SK-N-SH treated with all-trans-retinoic acid at 6 μM for 48 hours (cell line): ENCODE results near the gene ERBB2.
"Not testable (repeated sequence)": the region's sequence is repeated elsewhere in the genome, so short reads cannot be mapped to it uniquely, and the experiment has no call there.

Experiments used
- ATAC-seq: fragments of 200-7000 bp; cut with Tn5 transposase; 3 replicates; pipeline ENCODE4 v1.9.1; 2020; ENCODE audit warnings: mild to moderate bottlenecking, moderate library complexity
- ARNTL ChIP-seq: fragments of 450-650 bp; formaldehyde crosslinking; IDR thresholded peaks from 2 replicates; pipeline ENCODE4 v1.5.0; 2020; ENCODE audit warnings: low read depth, mild to moderate bottlenecking, moderate library complexity, borderline replicate concordance
- BACH2 ChIP-seq: fragments of 250-450 bp; sonication (Bioruptor Pico); IDR thresholded peaks from 2 replicates; pipeline ENCODE4 v1.9.0; 2021; ENCODE audit warnings: mild to moderate bottlenecking, borderline replicate concordance
- CSDC2 ChIP-seq: fragments of 250-450 bp; sonication (Bioruptor Pico); IDR thresholded peaks from 2 replicates; pipeline ENCODE4 v1.5.0; 2020; ENCODE audit warnings: mild to moderate bottlenecking, moderate library complexity
- ESRRG ChIP-seq: fragments of 250-450 bp; sonication (Bioruptor Pico); IDR thresholded peaks from 2 replicates; pipeline ENCODE4 v1.6.1; 2021; ENCODE audit warnings: mild to moderate bottlenecking
- GLIS3 ChIP-seq: fragments of 250-450 bp; sonication (Bioruptor Pico); IDR thresholded peaks from 2 replicates; pipeline ENCODE4 v1.5.0; 2020; ENCODE audit warnings: mild to moderate bottlenecking, moderate library complexity
- ISL1 ChIP-seq: fragments of 250-450 bp; sonication (Bioruptor Pico); IDR thresholded peaks from 2 replicates; pipeline ENCODE4 v2.1.2; 2022; ENCODE audit warnings: mild to moderate bottlenecking, moderate library complexity
- PPARA ChIP-seq: fragments of 250-450 bp; sonication (Bioruptor Pico); IDR thresholded peaks from 2 replicates; pipeline ENCODE4 v1.5.0; 2020; ENCODE audit warnings: mild to moderate bottlenecking, borderline replicate concordance
- RARB ChIP-seq: fragments of 250-450 bp; sonication (Bioruptor Pico); IDR thresholded peaks from 2 replicates; pipeline ENCODE4 v1.8.0; 2021; ENCODE audit warnings: mild to moderate bottlenecking, moderate library complexity
- TCF4 ChIP-seq: fragments of 250-450 bp; sonication (Bioruptor Pico); IDR thresholded peaks from 2 replicates; pipeline ENCODE4 v1.8.0; 2021; ENCODE audit warnings: mild to moderate bottlenecking, moderate library complexity, borderline replicate concordance
- TOX ChIP-seq: fragments of 250-450 bp; sonication (Bioruptor Pico); IDR thresholded peaks from 2 replicates; pipeline ENCODE4 v1.8.0; 2021; ENCODE audit warnings: mild to moderate bottlenecking, moderate library complexity, borderline replicate concordance
- ZC3H10 ChIP-seq: fragments of 250-450 bp; sonication (Bioruptor Pico); IDR thresholded peaks from 2 replicates; pipeline ENCODE4 v1.5.1; 2021; ENCODE audit warnings: mild to moderate bottlenecking, moderate library complexity
- ZFP3 ChIP-seq: fragments of 250-450 bp; sonication (Bioruptor Pico); IDR thresholded peaks from 2 replicates; pipeline ENCODE4 v1.5.0; 2020; ENCODE audit warnings: mild to moderate bottlenecking, moderate library complexity
- ZNF565 ChIP-seq: fragments of 450-650 bp; formaldehyde crosslinking; conservative IDR thresholded peaks from 2 replicates; pipeline ENCODE4 v1.5.0; 2020; ENCODE audit warnings: low read depth, mild to moderate bottlenecking, moderate library complexity
- ZNF70 ChIP-seq: fragments of 450-650 bp; formaldehyde crosslinking; IDR thresholded peaks from 2 replicates; pipeline ENCODE4 v1.5.0; 2020; ENCODE audit warnings: mild to moderate bottlenecking, moderate library complexity
- ZNF8 ChIP-seq: fragments of 450-650 bp; formaldehyde crosslinking; IDR thresholded peaks from 2 replicates; pipeline ENCODE4 v1.5.0; 2020; ENCODE audit warnings: mild to moderate bottlenecking, moderate library complexity
- TF ChIP-seq, protein P1 (sequence below): fragments of 250-450 bp; sonication (Bioruptor Pico); IDR thresholded peaks from 2 replicates; pipeline ENCODE4 v1.5.0; 2020; ENCODE audit warnings: mild to moderate bottlenecking, moderate library complexity
- TF ChIP-seq, protein P2 (sequence below): fragments of 250-450 bp; sonication (Bioruptor Pico); IDR thresholded peaks from 2 replicates; pipeline ENCODE4 v1.8.0; 2021; ENCODE audit warnings: low read depth, mild to moderate bottlenecking, moderate library complexity, borderline replicate concordance
- TF ChIP-seq, protein P3 (sequence below): fragments of 250-450 bp; sonication (Bioruptor Pico); IDR thresholded peaks from 2 replicates; pipeline ENCODE4 v1.5.1; 2021; ENCODE audit warnings: mild to moderate bottlenecking, moderate library complexity
- TF ChIP-seq, protein P4 (sequence below): fragments of 250-450 bp; sonication (Bioruptor Pico); IDR thresholded peaks from 2 replicates; pipeline ENCODE4 v1.8.0; 2020; ENCODE audit warnings: mild to moderate bottlenecking, moderate library complexity, borderline replicate concordance
- TF ChIP-seq, protein P5 (sequence below): fragments of 250-450 bp; sonication (Bioruptor Pico); IDR thresholded peaks from 2 replicates; pipeline ENCODE4 v1.5.1; 2020; ENCODE audit warnings: low read depth, mild to moderate bottlenecking, moderate library complexity

ERBB2 gene

DNA sequence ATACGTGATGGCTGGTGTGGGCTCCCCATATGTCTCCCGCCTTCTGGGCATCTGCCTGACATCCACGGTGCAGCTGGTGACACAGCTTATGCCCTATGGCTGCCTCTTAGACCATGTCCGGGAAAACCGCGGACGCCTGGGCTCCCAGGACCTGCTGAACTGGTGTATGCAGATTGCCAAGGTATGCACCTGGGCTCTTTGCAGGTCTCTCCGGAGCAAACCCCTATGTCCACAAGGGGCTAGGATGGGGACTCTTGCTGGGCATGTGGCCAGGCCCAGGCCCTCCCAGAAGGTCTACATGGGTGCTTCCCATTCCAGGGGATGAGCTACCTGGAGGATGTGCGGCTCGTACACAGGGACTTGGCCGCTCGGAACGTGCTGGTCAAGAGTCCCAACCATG lies 24.9 kb downstream of the ERBB2 start:
- ATAC-seq = no peak
- TF ChIP-seq ZNF70 (CRISPR knock-in tag) (no peak), ISL1 (CRISPR knock-in tag) (no peak), ZNF8 (CRISPR knock-in tag) (no peak), BACH2 (CRISPR knock-in tag) (no peak), TCF4 (CRISPR knock-in tag) (no peak), TOX (no peak), ESRRG (CRISPR knock-in tag) (no peak), GLIS3 (CRISPR knock-in tag) (no peak)
- TF ChIP-seq, protein P1, sequence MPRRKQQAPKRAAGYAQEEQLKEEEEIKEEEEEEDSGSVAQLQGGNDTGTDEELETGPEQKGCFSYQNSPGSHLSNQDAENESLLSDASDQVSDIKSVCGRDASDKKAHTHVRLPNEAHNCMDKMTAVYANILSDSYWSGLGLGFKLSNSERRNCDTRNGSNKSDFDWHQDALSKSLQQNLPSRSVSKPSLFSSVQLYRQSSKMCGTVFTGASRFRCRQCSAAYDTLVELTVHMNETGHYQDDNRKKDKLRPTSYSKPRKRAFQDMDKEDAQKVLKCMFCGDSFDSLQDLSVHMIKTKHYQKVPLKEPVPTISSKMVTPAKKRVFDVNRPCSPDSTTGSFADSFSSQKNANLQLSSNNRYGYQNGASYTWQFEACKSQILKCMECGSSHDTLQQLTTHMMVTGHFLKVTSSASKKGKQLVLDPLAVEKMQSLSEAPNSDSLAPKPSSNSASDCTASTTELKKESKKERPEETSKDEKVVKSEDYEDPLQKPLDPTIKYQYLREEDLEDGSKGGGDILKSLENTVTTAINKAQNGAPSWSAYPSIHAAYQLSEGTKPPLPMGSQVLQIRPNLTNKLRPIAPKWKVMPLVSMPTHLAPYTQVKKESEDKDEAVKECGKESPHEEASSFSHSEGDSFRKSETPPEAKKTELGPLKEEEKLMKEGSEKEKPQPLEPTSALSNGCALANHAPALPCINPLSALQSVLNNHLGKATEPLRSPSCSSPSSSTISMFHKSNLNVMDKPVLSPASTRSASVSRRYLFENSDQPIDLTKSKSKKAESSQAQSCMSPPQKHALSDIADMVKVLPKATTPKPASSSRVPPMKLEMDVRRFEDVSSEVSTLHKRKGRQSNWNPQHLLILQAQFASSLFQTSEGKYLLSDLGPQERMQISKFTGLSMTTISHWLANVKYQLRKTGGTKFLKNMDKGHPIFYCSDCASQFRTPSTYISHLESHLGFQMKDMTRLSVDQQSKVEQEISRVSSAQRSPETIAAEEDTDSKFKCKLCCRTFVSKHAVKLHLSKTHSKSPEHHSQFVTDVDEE = no peak
- TF ChIP-seq, protein P2, sequence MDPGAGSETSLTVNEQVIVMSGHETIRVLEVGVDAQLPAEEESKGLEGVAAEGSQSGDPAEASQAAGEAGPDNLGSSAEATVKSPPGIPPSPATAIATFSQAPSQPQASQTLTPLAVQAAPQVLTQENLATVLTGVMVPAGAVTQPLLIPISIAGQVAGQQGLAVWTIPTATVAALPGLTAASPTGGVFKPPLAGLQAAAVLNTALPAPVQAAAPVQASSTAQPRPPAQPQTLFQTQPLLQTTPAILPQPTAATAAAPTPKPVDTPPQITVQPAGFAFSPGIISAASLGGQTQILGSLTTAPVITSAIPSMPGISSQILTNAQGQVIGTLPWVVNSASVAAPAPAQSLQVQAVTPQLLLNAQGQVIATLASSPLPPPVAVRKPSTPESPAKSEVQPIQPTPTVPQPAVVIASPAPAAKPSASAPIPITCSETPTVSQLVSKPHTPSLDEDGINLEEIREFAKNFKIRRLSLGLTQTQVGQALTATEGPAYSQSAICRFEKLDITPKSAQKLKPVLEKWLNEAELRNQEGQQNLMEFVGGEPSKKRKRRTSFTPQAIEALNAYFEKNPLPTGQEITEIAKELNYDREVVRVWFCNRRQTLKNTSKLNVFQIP = no peak

DNA sequence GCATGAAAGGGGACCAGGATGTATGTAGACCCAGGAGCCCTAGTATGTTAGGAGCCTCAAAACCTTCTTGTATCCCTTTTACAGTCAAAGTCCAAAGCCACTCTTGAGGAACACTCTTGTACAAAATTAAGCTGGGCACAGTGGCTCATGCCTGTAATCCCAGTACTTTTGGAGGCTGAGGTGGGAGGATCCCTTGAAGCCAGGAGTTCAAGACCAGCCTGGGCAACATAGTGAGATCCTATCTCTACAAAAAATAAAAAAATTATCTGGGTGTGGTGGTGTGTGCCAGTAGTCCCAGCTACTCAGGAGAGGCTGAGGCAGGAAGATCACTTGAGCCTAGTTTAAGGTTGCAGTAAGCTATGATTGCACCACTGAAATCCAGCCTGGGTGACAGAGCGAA lies 26.1 kb downstream of the ERBB2 start:
- not testable (repeated sequence) for ATAC-seq

DNA sequence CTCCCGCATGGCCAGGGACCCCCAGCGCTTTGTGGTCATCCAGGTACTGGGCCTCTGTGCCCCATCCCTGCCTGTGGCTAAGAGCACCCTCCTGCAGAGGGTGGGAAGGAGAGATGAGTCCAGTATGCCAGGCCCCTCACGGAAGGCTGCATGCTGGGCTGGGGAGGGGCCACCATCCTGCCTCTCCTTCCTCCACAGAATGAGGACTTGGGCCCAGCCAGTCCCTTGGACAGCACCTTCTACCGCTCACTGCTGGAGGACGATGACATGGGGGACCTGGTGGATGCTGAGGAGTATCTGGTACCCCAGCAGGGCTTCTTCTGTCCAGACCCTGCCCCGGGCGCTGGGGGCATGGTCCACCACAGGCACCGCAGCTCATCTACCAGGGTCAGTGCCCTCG lies 26.8 kb downstream of the ERBB2 start:
- no peak for ATAC-seq
- TF ChIP-seq ZFP3 (CRISPR knock-in tag) (no peak), BACH2 (CRISPR knock-in tag) (no peak), RARB (no peak)
- TF ChIP-seq, all 23 proteins: peak for 0

DNA sequence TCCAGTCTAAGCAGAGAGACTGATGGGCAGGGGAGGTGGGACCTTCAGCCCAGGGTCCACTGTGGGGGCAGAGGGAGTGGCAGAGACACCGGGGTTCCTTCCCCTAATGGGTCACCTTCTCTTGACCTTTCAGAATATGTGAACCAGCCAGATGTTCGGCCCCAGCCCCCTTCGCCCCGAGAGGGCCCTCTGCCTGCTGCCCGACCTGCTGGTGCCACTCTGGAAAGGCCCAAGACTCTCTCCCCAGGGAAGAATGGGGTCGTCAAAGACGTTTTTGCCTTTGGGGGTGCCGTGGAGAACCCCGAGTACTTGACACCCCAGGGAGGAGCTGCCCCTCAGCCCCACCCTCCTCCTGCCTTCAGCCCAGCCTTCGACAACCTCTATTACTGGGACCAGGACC lies 27.7 kb downstream of the ERBB2 start:
- TF ChIP-seq TCF4 (CRISPR knock-in tag) = no peak
- TF ChIP-seq ISL1 (CRISPR knock-in tag) = no peak
- TF ChIP-seq, protein P3, sequence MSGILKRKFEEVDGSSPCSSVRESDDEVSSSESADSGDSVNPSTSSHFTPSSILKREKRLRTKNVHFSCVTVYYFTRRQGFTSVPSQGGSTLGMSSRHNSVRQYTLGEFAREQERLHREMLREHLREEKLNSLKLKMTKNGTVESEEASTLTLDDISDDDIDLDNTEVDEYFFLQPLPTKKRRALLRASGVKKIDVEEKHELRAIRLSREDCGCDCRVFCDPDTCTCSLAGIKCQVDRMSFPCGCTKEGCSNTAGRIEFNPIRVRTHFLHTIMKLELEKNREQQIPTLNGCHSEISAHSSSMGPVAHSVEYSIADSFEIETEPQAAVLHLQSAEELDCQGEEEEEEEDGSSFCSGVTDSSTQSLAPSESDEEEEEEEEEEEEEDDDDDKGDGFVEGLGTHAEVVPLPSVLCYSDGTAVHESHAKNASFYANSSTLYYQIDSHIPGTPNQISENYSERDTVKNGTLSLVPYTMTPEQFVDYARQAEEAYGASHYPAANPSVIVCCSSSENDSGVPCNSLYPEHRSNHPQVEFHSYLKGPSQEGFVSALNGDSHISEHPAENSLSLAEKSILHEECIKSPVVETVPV (CRISPR knock-in tag) = no peak
- no peak for TF ChIP-seq ARNTL (CRISPR knock-in tag)
- TF ChIP-seq ZC3H10 (CRISPR knock-in tag) = no peak
- no peak for TF ChIP-seq ZNF565 (CRISPR knock-in tag)
- TF ChIP-seq CSDC2 (CRISPR knock-in tag) = no peak
- no peak for TF ChIP-seq TOX
- no peak for TF ChIP-seq ESRRG (CRISPR knock-in tag)
- TF ChIP-seq, protein P4, sequence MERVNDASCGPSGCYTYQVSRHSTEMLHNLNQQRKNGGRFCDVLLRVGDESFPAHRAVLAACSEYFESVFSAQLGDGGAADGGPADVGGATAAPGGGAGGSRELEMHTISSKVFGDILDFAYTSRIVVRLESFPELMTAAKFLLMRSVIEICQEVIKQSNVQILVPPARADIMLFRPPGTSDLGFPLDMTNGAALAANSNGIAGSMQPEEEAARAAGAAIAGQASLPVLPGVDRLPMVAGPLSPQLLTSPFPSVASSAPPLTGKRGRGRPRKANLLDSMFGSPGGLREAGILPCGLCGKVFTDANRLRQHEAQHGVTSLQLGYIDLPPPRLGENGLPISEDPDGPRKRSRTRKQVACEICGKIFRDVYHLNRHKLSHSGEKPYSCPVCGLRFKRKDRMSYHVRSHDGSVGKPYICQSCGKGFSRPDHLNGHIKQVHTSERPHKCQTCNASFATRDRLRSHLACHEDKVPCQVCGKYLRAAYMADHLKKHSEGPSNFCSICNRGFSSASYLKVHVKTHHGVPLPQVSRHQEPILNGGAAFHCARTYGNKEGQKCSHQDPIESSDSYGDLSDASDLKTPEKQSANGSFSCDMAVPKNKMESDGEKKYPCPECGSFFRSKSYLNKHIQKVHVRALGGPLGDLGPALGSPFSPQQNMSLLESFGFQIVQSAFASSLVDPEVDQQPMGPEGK (CRISPR knock-in tag) = no peak
- no peak for TF ChIP-seq BACH2 (CRISPR knock-in tag)
- TF ChIP-seq, protein P5, sequence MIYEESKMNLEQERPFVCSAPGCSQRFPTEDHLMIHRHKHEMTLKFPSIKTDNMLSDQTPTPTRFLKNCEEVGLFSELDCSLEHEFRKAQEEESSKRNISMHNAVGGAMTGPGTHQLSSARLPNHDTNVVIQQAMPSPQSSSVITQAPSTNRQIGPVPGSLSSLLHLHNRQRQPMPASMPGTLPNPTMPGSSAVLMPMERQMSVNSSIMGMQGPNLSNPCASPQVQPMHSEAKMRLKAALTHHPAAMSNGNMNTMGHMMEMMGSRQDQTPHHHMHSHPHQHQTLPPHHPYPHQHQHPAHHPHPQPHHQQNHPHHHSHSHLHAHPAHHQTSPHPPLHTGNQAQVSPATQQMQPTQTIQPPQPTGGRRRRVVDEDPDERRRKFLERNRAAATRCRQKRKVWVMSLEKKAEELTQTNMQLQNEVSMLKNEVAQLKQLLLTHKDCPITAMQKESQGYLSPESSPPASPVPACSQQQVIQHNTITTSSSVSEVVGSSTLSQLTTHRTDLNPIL (CRISPR knock-in tag) = no peak
- TF ChIP-seq PPARA (CRISPR knock-in tag) = no peak
- TF ChIP-seq GLIS3 (CRISPR knock-in tag) = no peak
- TF ChIP-seq, all 23 proteins: peak for 0
- ATAC-seq = no peak
